HepG2 (cell line): ENCODE results near the gene WSCD1. TPM values are rescaled to one million over a fixed set of nuclear protein-coding genes. Genes with fewer than 3 reads are reported as not detected.

Source experiments
- EP300 ChIP-seq, 3 experiments: sonication (generic) in 1 of 3; formaldehyde crosslinking in 1 of 3; IDR thresholded peaks; 2 replicates each; pipeline versions ENCODE4 v1.5.1 to v1.6.1; 2011 to 2020; ENCODE audit warnings: low read depth in 2 of 3, low read length in 2 of 3, borderline replicate concordance in 1 of 3, improper control_type of control experiment in 1 of 3, mild to moderate bottlenecking in 1 of 3, missing genetic modification reagents in 1 of 3, moderate library complexity in 1 of 3
- FOXA1 ChIP-seq, 2 experiments: fragments of 450-650 bp in 1 of 2; sonication (generic) in 1 of 2; formaldehyde crosslinking in 1 of 2; IDR thresholded peaks; 2 replicates each; pipeline versions ENCODE4 v1.4.0 to v1.6.1; 2016 to 2020; ENCODE audit warnings: missing genetic modification reagents in 1 of 2
- NFKBIZ ChIP-seq: IDR thresholded peaks from 2 replicates; pipeline ENCODE4 v1.6.1; 2018; ENCODE audit warnings: missing genetic modification reagents, missing compliant biosample characterization
- SP140L ChIP-seq: sonication (generic); formaldehyde crosslinking; IDR thresholded peaks from 2 replicates; pipeline ENCODE4 v1.4.0; 2020; ENCODE audit warnings: missing genetic modification reagents, borderline replicate concordance
- polyA plus RNA-seq, 8 experiments: library from polyadenylated mRNA; depleted of rRNA in 3 of 8; stranded (reverse) in 7 of 8; unstranded in 1 of 8; fragments of >200 nt; fragmentation: Illumina TruSeq in 4 of 8; extraction: Trizol in 4 of 8; gene quantifications; 2 replicates each; pipeline versions ENCODE4 v1.2.1 to v1.2.3, GENCODE V29; 2011 to 2016; ENCODE audit warnings: low read depth in 4 of 8, missing spikeins in 1 of 8, mixed read lengths in 1 of 8; ENCODE audit not compliant: insufficient read depth in 1 of 8
- total RNA-seq, 5 experiments: library from RNA; depleted of rRNA; stranded (reverse); fragments of >200 nt; fragmentation: Illumina TruSeq; extraction: Trizol; gene quantifications; 2 replicates each; pipeline ENCODE4 v1.2.3, GENCODE V29; 2016; ENCODE audit warnings: low read depth in 1 of 5
- TF ChIP-seq, protein P1 (sequence below): sonication (generic); formaldehyde crosslinking; IDR thresholded peaks from 2 replicates; pipeline ENCODE4 v1.9.0; 2021; ENCODE audit warnings: mild to moderate bottlenecking, missing genetic modification reagents
- TF ChIP-seq, protein P2 (sequence below): sonication (generic); formaldehyde crosslinking; IDR thresholded peaks from 2 replicates; pipeline ENCODE4 v1.5.0; 2020; ENCODE audit warnings: missing genetic modification reagents

The WSCD1 gene
- total and polyA plus RNA-seq, 2 of the 13 experiments (the other 11 are each of a cell fraction or from before 2014, with no cell fraction given) = 0.24 to 2.7 TPM

DNA sequence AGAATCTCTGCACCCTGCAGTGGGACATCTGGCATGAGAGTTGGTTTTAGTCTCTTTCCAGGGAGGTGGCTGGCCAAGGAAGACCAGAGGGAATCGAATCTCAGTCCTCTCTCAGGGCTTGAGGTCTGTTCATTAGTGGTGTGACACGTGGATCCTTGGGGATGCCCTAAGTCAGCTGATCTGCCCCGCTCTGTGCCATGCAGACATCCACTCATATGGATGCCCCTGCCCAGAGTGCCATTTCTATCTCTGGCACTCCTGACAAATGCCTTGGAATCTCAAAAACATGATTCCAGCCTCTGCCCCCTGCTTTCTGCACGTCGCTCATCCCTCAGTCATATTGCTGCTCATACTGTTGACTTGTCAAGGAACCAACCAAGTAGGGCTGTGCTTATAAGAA lies 38.8 kb downstream of the WSCD1 start (continued):
- TF ChIP-seq, protein P1, sequence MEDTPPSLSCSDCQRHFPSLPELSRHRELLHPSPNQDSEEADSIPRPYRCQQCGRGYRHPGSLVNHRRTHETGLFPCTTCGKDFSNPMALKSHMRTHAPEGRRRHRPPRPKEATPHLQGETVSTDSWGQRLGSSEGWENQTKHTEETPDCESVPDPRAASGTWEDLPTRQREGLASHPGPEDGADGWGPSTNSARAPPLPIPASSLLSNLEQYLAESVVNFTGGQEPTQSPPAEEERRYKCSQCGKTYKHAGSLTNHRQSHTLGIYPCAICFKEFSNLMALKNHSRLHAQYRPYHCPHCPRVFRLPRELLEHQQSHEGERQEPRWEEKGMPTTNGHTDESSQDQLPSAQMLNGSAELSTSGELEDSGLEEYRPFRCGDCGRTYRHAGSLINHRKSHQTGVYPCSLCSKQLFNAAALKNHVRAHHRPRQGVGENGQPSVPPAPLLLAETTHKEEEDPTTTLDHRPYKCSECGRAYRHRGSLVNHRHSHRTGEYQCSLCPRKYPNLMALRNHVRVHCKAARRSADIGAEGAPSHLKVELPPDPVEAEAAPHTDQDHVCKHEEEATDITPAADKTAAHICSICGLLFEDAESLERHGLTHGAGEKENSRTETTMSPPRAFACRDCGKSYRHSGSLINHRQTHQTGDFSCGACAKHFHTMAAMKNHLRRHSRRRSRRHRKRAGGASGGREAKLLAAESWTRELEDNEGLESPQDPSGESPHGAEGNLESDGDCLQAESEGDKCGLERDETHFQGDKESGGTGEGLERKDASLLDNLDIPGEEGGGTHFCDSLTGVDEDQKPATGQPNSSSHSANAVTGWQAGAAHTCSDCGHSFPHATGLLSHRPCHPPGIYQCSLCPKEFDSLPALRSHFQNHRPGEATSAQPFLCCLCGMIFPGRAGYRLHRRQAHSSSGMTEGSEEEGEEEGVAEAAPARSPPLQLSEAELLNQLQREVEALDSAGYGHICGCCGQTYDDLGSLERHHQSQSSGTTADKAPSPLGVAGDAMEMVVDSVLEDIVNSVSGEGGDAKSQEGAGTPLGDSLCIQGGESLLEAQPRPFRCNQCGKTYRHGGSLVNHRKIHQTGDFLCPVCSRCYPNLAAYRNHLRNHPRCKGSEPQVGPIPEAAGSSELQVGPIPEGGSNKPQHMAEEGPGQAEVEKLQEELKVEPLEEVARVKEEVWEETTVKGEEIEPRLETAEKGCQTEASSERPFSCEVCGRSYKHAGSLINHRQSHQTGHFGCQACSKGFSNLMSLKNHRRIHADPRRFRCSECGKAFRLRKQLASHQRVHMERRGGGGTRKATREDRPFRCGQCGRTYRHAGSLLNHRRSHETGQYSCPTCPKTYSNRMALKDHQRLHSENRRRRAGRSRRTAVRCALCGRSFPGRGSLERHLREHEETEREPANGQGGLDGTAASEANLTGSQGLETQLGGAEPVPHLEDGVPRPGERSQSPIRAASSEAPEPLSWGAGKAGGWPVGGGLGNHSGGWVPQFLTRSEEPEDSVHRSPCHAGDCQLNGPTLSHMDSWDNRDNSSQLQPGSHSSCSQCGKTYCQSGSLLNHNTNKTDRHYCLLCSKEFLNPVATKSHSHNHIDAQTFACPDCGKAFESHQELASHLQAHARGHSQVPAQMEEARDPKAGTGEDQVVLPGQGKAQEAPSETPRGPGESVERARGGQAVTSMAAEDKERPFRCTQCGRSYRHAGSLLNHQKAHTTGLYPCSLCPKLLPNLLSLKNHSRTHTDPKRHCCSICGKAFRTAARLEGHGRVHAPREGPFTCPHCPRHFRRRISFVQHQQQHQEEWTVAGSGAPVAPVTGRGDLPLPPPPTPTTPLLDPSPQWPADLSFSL (CRISPR knock-in tag) = no peak
- TF ChIP-seq NFKBIZ (no peak), FOXA1 (IDR thresholded peaks at IDR 0.05) (no peak), FOXA1 (CRISPR knock-in tag; IDR thresholded peaks at IDR 0.05) (no peak), EP300 (IDR thresholded peaks at IDR 0.05; ENCODE audit: low read depth in 2 of 2, low read length in 2 of 2) (no peak), EP300 (CRISPR knock-in tag; IDR thresholded peaks at IDR 0.05; ENCODE audit: borderline replicate concordance) (no peak), SP140L (CRISPR knock-in tag) (no peak)
- TF ChIP-seq, protein P2, sequence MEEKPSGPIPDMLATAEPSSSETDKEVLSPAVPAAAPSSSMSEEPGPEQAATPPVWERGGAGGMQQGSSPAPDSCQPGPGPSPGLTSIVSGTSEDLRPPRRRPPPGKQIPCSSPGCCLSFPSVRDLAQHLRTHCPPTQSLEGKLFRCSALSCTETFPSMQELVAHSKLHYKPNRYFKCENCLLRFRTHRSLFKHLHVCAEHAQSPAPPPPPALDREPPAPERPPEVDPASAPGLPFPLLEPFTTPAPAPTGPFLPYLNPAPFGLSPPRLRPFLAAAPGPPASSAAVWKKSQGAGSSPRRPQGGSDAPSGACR = no peak
